Upper lobe of right lung (tissue), 1 donor: Measurements from ENCODE around the gene LUZP1. TPM values are rescaled to one million over a fixed set of nuclear protein-coding genes. Genes with fewer than 3 reads are reported as not detected.

Experiments
- ATAC-seq: fragments of 200-7000 bp; cut with Tn5 transposase; one replicate; pipeline ENCODE4 v1.9.1; 2020; ENCODE audit warnings: mild to moderate bottlenecking, moderate library complexity
- DNase-seq: peaks from one replicate; pipeline ENCODE4 v3.0.0-alpha.2; 2020
- H3K27ac ChIP-seq: fragments of 200-600 bp; one replicate; pipeline ENCODE4 v1.8.0; 2022
- H3K27me3 ChIP-seq: fragments of 200-600 bp; one replicate; pipeline ENCODE4 v1.8.0; 2022; ENCODE audit warnings: mild to moderate bottlenecking
- H3K36me3 ChIP-seq: fragments of 200-600 bp; one replicate; pipeline ENCODE4 v1.8.0; 2022
- H3K4me1 ChIP-seq: fragments of 200-600 bp; one replicate; pipeline ENCODE4 v1.8.0; 2022
- H3K4me3 ChIP-seq: fragments of 200-600 bp; one replicate; pipeline ENCODE4 v1.8.0; 2022; ENCODE audit warnings: mild to moderate bottlenecking
- H3K9me3 ChIP-seq: fragments of 200-600 bp; one replicate; pipeline ENCODE4 v1.8.0; 2022
- CTCF ChIP-seq: fragments of 200-600 bp; IDR thresholded peaks from one replicate; pipeline ENCODE4 v1.8.0; 2022; ENCODE audit warnings: antibody characterized with exemption
- intact Hi-C: fragments of 100-400 bp; cut with DNase I; formaldehyde crosslinking; loops from one replicate; pipeline ENCODE4 v1.11.0; 2022
- total RNA-seq: library from RNA; stranded (reverse); fragmentation: NEBNext Ultra II Directional; extraction: Animal tissue kit (Norgen Biotek cat#: 25700); gene quantifications from one replicate; pipeline ENCODE4 v1.2.1, GENCODE V29; 2021
- donor health status: DM: no; HTN: yes; CAD: no; lungs with severe emphysema.

LUZP1 gene
- total RNA-seq, 1 donor from 2014 or later = 36.4 TPM

DNA sequence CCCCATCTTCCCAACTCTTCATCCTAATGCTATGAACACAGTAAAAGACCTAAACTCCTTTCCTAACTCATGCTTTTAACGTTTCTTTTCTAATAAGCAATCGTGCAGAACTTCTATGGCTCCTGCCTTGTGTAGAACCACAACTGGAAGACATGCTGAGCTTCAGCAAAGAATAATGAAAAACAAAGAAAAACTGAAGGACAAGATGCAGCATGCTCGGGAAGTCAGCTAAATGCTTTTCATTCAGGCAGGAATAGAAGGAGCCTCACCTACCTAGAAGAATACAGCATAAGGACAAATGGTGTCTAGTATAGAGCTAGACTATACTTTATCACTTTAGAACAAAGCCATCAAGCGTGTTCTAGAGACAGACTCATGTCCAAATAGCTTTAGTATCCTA is 45.9 kb downstream of the LUZP1 start:
- no peaks in the 10 kb centered on the region for H3K27me3 ChIP-seq
- DNase-seq (no peak), ATAC-seq (no peak)
- H3K27ac ChIP-seq = no peak overlapping the region
- H3K36me3 ChIP-seq = no peaks in the 10 kb centered on the region
- H3K4me3 ChIP-seq = no peak overlapping the region
- TF ChIP-seq CTCF = no peak
- intact Hi-C loops = no loop called here
- no peaks in the 10 kb centered on the region for H3K9me3 ChIP-seq
- H3K4me1 ChIP-seq = peaks cover 23% of the 10 kb centered on the region

- DNase-seq (no peak), ATAC-seq (peak; percentile 78)
- Histone ChIP-seq H3K36me3 (no peaks in the 10 kb centered on the region), H3K9me3 (no peaks in the 10 kb centered on the region), H3K4me3 (no peak overlapping the region), H3K4me1 (peaks cover 23% of the 10 kb centered on the region), H3K27me3 (no peaks in the 10 kb centered on the region), H3K27ac (no peak overlapping the region)
- intact Hi-C loops = no loop called here
- no peak for TF ChIP-seq CTCF
Observed at GRCh38 chr1:23122023-23122748, 46.5 kb downstream of the LUZP1 start.

- no peaks in the 10 kb centered on the region for H3K9me3 ChIP-seq
- H3K27me3 ChIP-seq = no peaks in the 10 kb centered on the region
- no peaks in the 10 kb centered on the region for H3K36me3 ChIP-seq
- H3K27ac ChIP-seq = no peak overlapping the region
- intact Hi-C loops = no loop called here
- TF ChIP-seq CTCF = no peak
- DNase-seq = no peak
- no peak overlapping the region for H3K4me3 ChIP-seq
- ATAC-seq = no peak
- H3K4me1 ChIP-seq = peaks cover 25% of the 10 kb centered on the region
Observed at GRCh38 chr1:23120383-23120782, 48.3 kb downstream of the LUZP1 start.

DNA sequence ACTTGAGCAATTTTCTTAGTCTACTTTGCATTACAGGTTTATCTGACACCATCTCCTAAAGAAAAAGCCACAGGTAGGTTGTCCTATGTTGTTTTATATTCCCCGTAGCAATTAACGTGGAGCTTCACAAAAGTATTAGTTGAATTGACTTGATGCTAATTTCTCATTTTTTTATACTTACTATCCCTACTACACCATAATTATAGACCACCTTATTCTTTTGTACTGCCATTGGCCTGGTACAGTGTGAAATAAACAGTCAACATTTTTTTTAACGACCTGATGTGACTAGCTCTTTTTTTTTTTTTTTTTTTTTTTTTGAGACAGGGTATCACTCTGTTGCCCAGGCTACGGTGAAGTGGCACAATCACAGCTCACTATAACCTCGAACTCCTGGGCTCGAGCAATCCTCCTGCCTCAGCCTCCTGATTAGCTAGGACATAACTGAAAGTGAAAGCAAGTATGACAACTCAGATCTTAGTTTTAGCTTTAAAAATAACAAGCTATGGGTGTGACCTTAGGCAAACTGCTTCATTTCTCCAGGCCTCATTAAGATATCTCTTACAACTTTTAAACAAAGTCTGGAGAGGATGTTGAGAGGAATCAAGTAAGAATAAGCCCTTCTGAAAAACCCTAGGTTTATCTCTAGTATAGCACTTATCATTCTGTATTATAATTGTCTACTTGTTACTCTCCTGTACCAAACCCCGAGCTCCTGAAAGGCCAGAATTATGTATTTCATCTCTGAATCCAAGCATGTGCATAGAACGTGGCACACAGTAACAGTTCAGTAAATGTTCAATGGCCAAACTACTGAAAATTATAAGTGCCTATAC is 49.5 kb downstream of the LUZP1 start:
- H3K27ac ChIP-seq = peak overlapping the region; percentile 15
- no peaks in the 10 kb centered on the region for H3K36me3 ChIP-seq
- H3K9me3 ChIP-seq = no peaks in the 10 kb centered on the region
- H3K4me3 ChIP-seq = peak overlapping the region; percentile 9
- intact Hi-C loops = no loop called here
- DNase-seq (no peak), ATAC-seq (peak; percentile 64)
- H3K4me1 ChIP-seq = peaks cover 37% of the 10 kb centered on the region
- no peak for TF ChIP-seq CTCF
- no peaks in the 10 kb centered on the region for H3K27me3 ChIP-seq

GRCh38 chr1:23118407-23118806 is 50.2 kb downstream of the LUZP1 start:
- TF ChIP-seq CTCF = no peak
- no peak overlapping the region for H3K27ac ChIP-seq
- peaks cover 39% of the 10 kb centered on the region for H3K4me1 ChIP-seq
- no peak overlapping the region for H3K4me3 ChIP-seq
- H3K27me3 ChIP-seq = no peaks in the 10 kb centered on the region
- intact Hi-C loops = no loop called here
- no peaks in the 10 kb centered on the region for H3K36me3 ChIP-seq
- no peak for ATAC-seq
- no peak for DNase-seq
- H3K9me3 ChIP-seq = no peaks in the 10 kb centered on the region
